ENCODE results near the gene COL17A1.

GRCh38 chr10:104066945-104067344, 18.7 kb downstream of the COL17A1 start:
- no peak for TF ChIP-seq CTCF (IDR thresholded peaks at IDR 0.05)
- TF ChIP-seq POLR2A (IDR thresholded peaks at IDR 0.05) = no peak
